Fibroblast of skin of abdomen (primary cell): ENCODE data around the gene C16orf96.
"Not testable (repeated sequence)": the region's sequence is repeated elsewhere in the genome, so short reads cannot be mapped to it uniquely, and the experiment has no call there.

Experiments
- DNase-seq: peaks from one replicate; pipeline ENCODE4 v3.0.0-alpha.2; 2013

The C16orf96 gene

GRCh38 chr16:4570086-4570485 is 13.9 kb downstream of the C16orf96 start:
- no peak for DNase-seq

GRCh38 chr16:4570688-4571321 is 14.7 kb downstream of the C16orf96 start:
- no peak for DNase-seq

- no peak for DNase-seq
Measured at GRCh38 chr16:4572715-4573114, 16.6 kb downstream of the C16orf96 start.

GRCh38 chr16:4573926-4574325 is 17.8 kb downstream of the C16orf96 start:
- not testable (repeated sequence) for DNase-seq

- no peak for DNase-seq
Measured at GRCh38 chr16:4574919-4575705, 19.0 kb downstream of the C16orf96 start.

- DNase-seq, result no peak
Measured at GRCh38 chr16:4576008-4576407, 19.9 kb downstream of the C16orf96 start.

GRCh38 chr16:4578961-4579530 is 22.9 kb downstream of the C16orf96 start:
- no peak for DNase-seq

GRCh38 chr16:4580250-4580649 is 24.1 kb downstream of the C16orf96 start:
- DNase-seq, result no peak

GRCh38 chr16:4583906-4584305 is 27.8 kb downstream of the C16orf96 start:
- DNase-seq, result no peak

GRCh38 chr16:4586291-4586690 is 30.2 kb downstream of the C16orf96 start:
- DNase-seq, result no peak

- DNase-seq, result no peak
Measured at GRCh38 chr16:4588386-4588785, 32.2 kb downstream of the C16orf96 start.

GRCh38 chr16:4588961-4589360 is 32.8 kb downstream of the C16orf96 start:
- DNase-seq, result no peak

- DNase-seq, result no peak
Measured at GRCh38 chr16:4591191-4591590, 35.1 kb downstream of the C16orf96 start.

GRCh38 chr16:4591706-4592470 is 35.7 kb downstream of the C16orf96 start:
- DNase-seq, result no peak

GRCh38 chr16:4593086-4593485 is 36.9 kb downstream of the C16orf96 start:
- no peak for DNase-seq

GRCh38 chr16:4594433-4595410 is 38.6 kb downstream of the C16orf96 start:
- DNase-seq, result no peak

GRCh38 chr16:4597174-4597573 is 41.0 kb downstream of the C16orf96 start:
- DNase-seq, result no peak

- no peak for DNase-seq
Measured at GRCh38 chr16:4599037-4599436, 42.9 kb downstream of the C16orf96 start.

- DNase-seq, result no peak
Measured at GRCh38 chr16:4599545-4599944, 43.4 kb downstream of the C16orf96 start.

GRCh38 chr16:4601036-4601863 is 45.1 kb downstream of the C16orf96 start:
- DNase-seq, result no peak

GRCh38 chr16:4601864-4602186 is 45.7 kb downstream of the C16orf96 start:
- no peak for DNase-seq
